HG03439 (cell line): Measurements from ENCODE around the gene UBL4A.
A peak's percentile ranks its signal among the peaks of the same experiment; 100 is the strongest.

Experiments used
- ATAC-seq: cut with Tn5 transposase; IDR thresholded peaks from one replicate; pipeline ENCODE4 v1.9.1; 2021; ENCODE audit warnings: mild to moderate bottlenecking, moderate library complexity; ENCODE audit not compliant: unreplicated experiment

The UBL4A gene

DNA sequence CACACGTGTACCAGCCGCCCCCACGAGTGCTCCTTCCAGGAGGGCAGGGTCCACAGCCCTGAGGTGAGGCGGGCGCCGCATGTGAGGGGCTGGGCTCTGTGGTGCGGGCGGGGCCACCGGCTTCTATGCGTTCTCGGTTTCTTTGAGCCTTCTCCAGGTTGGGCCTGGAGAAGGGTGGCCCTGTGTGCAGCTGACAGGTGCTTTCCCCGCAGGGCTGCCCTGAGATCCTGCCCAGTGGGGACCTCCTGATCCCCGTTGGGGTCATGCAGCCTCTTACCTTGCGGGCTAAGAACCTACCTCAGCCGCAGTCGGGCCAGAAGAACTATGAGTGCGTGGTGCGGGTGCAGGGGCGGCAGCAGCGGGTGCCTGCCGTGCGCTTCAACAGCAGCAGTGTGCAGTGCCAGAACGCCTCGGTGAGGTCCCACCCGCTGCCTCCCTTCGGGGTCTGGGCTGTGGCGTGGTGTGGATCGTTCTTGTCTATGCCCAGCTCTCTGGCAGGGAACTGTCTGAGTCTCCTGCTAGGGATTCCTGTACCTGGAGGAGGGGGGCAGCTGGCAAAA, 21.5 kb downstream of the UBL4A start:
- ATAC-seq: no peak

- ATAC-seq: no peak
These were observed 22.7 kb downstream of the UBL4A start for GRCh38 chrX:154463611-154464220.

- no peak for ATAC-seq
These were observed 24.0 kb downstream of the UBL4A start for GRCh38 chrX:154462396-154462795.

DNA sequence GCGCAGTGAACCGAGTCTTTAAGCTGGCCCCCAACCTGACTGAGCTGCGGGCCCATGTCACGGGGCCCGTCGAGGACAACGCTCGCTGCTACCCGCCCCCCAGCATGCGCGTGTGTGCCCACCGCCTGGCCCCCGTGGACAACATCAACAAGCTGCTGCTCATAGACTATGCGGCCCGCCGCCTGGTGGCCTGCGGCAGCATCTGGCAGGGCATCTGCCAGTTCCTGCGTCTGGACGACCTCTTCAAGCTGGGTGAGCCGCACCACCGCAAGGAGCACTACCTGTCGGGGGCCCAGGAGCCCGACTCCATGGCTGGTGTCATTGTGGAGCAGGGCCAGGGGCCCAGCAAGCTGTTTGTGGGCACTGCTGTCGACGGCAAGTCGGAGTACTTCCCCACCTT, 26.1 kb downstream of the UBL4A start:
- ATAC-seq: no peak

GRCh38 chrX:154459832-154460231, 26.6 kb downstream of the UBL4A start:
- ATAC-seq: no peak

GRCh38 chrX:154458954-154459778, 27.2 kb downstream of the UBL4A start:
- ATAC-seq: no peak

DNA sequence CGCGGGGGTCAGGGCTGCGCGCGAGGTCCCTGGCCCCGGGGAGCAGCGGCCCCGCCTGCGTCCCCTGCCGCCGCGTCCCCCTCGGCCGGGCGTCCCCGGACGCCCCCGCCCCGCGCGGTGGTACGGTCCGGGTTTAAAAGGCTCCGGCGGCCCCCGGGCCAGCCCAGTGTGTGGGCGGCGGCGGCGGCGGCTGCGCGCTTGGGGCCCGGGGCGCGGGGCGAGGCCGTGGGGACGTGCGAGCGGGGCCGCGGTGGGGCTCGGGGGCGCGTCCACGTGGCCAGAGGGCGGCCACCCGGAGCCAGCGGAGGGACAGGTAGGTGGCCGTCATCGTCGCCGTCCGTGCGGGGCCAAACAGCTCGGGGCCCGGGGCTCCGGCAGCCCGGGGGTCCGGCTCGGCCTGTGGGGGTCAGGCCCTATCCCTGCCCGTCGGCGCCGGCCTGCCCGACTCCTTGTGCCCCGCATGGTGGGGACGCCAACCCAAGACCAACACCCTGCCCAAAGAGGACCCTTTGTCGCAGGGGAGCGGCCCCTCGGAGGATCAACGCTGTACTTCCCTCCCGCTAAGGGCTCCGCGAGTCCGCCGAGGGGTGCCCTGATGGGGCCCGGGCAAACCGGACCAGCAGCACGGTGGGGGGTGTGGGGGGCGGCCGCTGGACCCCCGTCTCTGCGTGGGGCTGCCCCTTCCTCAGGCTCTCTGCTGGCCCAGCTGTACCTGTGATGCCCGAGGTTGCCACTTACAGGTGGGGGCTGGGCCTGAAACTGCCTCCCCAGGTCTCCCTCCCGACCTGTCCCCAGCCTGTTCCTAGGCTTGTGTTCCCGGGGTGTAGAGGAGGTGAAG, 28.1 kb downstream of the UBL4A start, which contains the start of gene PLXNA3:
Gene PLXNA3 (plus strand): TSS at position 166 of the 838 bp plus-strand sequence. CDS start 1,903 bp downstream, outside the sequence.
- peak; percentile 69 for ATAC-seq

GRCh38 chrX:154457491-154458115, 28.8 kb downstream of the UBL4A start:
- ATAC-seq: peak; percentile 57

GRCh38 chrX:154452823-154453222, 33.6 kb downstream of the UBL4A start:
- ATAC-seq: no peak

- no peak for ATAC-seq
These were observed 36.1 kb downstream of the UBL4A start for GRCh38 chrX:154450312-154450711.

- ATAC-seq: no peak
These were observed 36.8 kb downstream of the UBL4A start for GRCh38 chrX:154449618-154450017.

DNA sequence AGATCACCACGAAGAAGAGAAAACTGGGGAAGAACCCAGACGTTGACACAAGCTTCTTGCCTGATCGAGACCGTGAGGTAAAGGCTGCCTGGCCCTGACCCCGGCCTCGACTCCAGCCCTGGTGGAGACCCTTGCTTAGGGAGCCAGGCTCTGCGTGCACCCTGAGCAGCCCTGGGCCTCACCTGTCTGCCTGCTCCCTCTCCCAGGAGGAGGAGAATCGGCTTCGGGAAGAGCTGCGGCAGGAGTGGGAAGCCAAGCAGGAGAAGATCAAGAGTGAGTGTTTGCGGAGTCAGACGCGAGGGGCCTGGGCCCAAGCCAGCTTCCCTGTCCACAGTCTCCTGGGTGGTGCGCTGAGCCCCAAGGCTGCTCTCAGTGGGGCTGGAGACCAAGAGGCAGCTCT, 37.9 kb downstream of the UBL4A start:
- ATAC-seq: no peak

DNA sequence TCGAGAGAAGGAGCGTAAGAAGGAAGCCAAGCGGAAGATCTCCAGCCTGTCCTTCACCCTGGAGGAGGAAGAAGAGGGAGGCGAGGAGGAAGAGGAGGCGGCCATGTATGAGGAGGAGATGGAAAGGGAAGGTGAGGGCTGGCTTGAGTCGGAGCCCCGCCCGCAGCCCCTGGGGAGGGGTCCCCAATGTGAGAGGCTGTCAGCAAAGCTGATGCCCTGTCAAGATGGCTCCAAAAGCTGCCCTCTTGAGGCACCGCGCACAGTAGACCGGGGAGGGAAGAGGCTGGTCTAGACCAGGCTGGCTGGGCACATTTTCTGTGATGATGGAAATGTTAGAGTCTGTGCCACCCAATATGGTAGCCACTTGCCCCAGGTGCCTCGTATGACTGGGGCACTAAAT, 40.0 kb downstream of the UBL4A start:
- ATAC-seq: no peak

GRCh38 chrX:154445776-154446175, 40.6 kb downstream of the UBL4A start:
- ATAC-seq: no peak

DNA sequence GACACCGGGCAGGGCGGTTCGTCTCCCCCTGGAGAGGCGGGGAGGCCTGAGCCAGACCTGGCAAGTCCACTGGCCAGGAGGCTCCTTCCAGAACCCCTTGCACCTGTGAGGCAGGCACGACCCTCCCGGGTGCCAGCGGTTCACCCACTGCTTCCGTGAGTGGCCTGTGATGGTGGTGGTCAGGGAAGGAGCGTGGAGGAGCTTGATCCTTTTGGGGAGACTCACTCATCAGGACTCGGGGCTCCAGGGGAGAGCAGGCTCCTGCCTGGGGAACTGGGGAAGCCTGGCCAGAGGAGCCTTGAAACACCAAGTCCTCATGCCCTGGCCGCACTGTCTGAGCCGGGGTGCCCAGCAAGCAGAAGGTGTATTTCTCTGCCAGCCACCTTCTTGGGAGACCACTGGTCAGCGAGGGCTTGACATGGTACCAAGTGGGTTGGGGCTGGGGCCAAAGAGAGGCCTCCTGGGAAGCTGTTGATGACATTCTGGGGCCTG, 41.6 kb downstream of the UBL4A start:
- peak; percentile 13 for ATAC-seq

DNA sequence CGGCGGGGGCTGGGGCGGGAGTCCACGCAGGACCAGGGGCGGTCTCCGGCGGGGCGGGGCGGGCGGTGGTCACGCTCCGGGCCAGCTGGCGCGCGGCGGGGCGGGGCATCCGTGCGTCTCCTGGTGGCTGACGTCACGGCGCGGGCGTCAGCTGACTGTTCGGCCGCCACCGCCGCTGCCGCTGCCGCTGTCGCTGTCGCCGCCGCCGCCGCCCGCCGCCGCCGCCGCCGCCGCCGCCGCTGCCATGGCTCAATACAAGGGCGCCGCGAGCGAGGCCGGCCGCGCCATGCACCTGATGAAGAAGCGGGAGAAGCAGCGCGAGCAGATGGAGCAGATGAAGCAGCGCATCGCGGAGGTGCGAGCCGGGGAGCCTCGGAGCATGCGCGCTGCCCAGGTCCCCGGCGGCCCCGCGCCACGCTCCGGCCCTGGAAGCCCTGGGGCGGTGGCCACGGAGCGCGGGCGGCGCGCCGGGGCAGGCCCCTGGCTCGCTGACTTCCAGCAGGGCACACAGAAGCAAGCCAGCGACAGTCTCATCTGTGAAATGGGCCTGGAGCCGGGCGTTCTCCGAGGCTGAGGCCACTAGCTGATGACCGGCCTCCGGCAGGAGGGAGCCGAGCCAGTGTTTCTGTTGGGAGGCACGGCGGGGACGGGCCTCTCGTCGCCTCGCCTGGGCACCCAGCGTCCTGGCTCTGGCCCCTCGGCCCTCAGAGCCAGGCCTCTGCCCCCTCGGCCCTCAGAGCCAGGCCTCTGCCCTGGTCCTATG, 42.2 kb downstream of the UBL4A start, which contains the start of gene FAM50A:
Gene FAM50A (plus strand): TSS at position 150 of the 763 bp plus-strand sequence. CDS start 95 bp downstream, at position 245.
- peak; percentile 56 for ATAC-seq

- ATAC-seq: peak; percentile 6
These were observed 42.9 kb downstream of the UBL4A start for GRCh38 chrX:154443479-154443910.

- no peak for ATAC-seq
These were observed 44.3 kb downstream of the UBL4A start for GRCh38 chrX:154441984-154442707.

GRCh38 chrX:154441564-154441963, 44.9 kb downstream of the UBL4A start:
- ATAC-seq: no peak
